Muscle layer of duodenum (tissue), 2 donors: ENCODE measurements around the gene ASB18.

ENCODE experiments used
- H3K27ac ChIP-seq: one replicate; pipeline ENCODE4 v1.7.0; 2013; ENCODE audit warnings: mild to moderate bottlenecking, low read length
- H3K27me3 ChIP-seq: one replicate; pipeline ENCODE4 v1.7.0; 2013; ENCODE audit warnings: low read depth, mild to moderate bottlenecking, control low read depth, low read length
- H3K36me3 ChIP-seq, 2 donors: one replicate each; pipeline ENCODE4 v1.7.0; 2013; ENCODE audit warnings: low read length in 2 of 2, control low read depth in 1 of 2, mild to moderate bottlenecking in 1 of 2; ENCODE audit not compliant: insufficient read depth in 2 of 2, control insufficient read depth in 1 of 2
- H3K4me1 ChIP-seq, 2 donors: one replicate each; pipeline ENCODE4 v1.7.0; 2013; ENCODE audit warnings: low read length in 2 of 2, mild to moderate bottlenecking in 2 of 2, control low read depth in 1 of 2, moderate library complexity in 1 of 2; ENCODE audit not compliant: insufficient read depth in 2 of 2, control insufficient read depth in 1 of 2
- H3K4me3 ChIP-seq, 2 donors: one replicate each; pipeline ENCODE4 v1.7.0; 2013; ENCODE audit warnings: low read length in 2 of 2, low read depth in 1 of 2, mild to moderate bottlenecking in 1 of 2
- H3K9me3 ChIP-seq, 2 donors: one replicate each; pipeline ENCODE4 v1.7.0; 2013; ENCODE audit warnings: low read length in 2 of 2, control low read depth in 1 of 2, mild to moderate bottlenecking in 1 of 2; ENCODE audit not compliant: control insufficient read depth in 1 of 2
- donor health status: healthy.

Gene ASB18, protein sequence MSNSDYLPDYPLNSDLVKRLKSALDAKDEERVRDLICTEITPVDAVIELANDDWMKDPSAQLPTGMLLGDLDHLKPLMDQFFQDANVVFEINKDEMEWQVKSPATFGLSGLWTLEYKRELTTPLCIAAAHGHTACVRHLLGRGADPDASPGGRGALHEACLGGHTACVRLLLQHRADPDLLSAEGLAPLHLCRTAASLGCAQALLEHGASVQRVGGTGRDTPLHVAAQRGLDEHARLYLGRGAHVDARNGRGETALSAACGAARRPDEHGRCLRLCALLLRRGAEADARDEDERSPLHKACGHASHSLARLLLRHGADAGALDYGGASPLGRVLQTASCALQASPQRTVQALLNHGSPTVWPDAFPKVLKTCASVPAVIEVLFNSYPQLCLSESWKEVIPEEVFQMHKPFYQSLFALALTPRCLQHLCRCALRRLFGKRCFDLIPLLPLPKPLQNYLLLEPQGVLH

DNA sequence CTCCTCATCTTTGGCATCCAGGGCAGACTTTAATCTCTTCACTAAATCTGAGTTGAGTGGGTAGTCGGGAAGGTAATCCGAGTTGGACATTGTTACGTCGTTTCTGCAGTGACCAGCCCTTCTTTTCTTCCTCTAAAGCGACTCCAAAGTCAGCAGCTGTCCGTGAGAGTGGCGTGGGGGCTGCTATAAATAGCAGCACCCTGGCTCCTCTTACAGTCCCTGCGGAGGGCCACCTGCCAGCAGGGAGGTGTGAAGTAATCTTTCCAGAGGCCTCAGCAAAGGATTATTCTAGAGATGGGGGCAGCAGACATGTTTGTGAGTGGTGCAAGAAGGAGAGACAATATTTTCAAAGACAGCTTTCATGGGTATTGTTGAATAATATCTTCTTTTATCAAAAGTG is at the start of gene ASB18:
ASB18 (minus strand) TSS at position 151 of the 400 bp plus-strand sequence; CDS start at position 90, 61 bp downstream.
- no peak within 1 kb of the TSS for H3K27ac ChIP-seq
- no peaks in the 10 kb centered on the region for H3K27me3 ChIP-seq
- H3K4me3 ChIP-seq, result no peak within 1 kb of the TSS
- H3K4me1 ChIP-seq, result no peaks in the 10 kb centered on the region
- H3K9me3 ChIP-seq, result peaks cover 0 to 3% of the 10 kb centered on the region in 2 donors
- H3K36me3 ChIP-seq, result no peaks in the 10 kb centered on the region

DNA sequence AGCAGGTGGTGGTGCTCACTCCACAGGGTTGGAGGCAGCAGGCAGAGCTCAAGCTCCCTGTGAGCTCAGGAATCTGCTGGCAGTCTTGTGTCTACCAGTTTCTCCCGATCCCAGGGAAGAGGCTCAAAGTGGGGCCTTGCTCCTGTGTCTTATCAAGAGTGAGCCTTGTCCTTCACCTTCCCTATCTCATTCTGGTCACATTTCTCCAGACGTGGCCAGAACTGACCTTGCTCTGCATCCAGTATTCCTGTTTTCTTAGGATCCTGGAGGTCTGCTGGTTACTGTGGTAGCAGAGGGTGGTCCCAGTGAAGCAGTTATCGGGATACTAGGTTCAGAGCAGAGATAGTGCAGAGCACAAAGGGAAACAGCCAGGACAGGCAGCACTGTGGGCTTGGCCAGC is 47.1 kb upstream of the ASB18 start:
- no peak overlapping the region for H3K4me3 ChIP-seq
- no peaks in the 10 kb centered on the region for H3K36me3 ChIP-seq
- H3K27ac ChIP-seq, result no peak overlapping the region
- peaks cover 0 to 17% of the 10 kb centered on the region in 2 donors for H3K9me3 ChIP-seq
- no peaks in the 10 kb centered on the region for H3K27me3 ChIP-seq
- H3K4me1 ChIP-seq, result no peaks in the 10 kb centered on the region

DNA sequence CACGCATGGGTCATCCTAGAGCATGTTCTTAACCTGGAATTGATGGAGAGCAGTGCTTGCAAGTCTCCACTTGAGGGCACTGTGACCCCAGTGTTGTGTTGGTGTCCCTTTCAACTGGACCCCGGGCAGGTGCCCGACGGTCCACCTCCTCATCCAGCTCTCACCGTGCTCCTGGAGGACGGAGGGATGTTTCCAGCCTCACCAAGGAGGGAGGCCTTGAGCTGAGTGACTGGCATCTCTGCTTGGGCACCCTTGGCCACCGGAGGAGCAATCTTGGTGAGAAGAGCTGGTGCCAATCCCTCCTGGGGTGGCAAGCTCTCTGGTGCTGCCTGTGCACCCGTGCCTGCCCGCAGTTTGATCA is 45.4 kb upstream of the ASB18 start:
- H3K4me1 ChIP-seq, result no peaks in the 10 kb centered on the region
- no peaks in the 10 kb centered on the region for H3K36me3 ChIP-seq
- H3K9me3 ChIP-seq, result peaks cover 0 to 15% of the 10 kb centered on the region in 2 donors
- H3K27ac ChIP-seq, result no peak overlapping the region
- no peaks in the 10 kb centered on the region for H3K27me3 ChIP-seq
- no peak overlapping the region for H3K4me3 ChIP-seq

DNA sequence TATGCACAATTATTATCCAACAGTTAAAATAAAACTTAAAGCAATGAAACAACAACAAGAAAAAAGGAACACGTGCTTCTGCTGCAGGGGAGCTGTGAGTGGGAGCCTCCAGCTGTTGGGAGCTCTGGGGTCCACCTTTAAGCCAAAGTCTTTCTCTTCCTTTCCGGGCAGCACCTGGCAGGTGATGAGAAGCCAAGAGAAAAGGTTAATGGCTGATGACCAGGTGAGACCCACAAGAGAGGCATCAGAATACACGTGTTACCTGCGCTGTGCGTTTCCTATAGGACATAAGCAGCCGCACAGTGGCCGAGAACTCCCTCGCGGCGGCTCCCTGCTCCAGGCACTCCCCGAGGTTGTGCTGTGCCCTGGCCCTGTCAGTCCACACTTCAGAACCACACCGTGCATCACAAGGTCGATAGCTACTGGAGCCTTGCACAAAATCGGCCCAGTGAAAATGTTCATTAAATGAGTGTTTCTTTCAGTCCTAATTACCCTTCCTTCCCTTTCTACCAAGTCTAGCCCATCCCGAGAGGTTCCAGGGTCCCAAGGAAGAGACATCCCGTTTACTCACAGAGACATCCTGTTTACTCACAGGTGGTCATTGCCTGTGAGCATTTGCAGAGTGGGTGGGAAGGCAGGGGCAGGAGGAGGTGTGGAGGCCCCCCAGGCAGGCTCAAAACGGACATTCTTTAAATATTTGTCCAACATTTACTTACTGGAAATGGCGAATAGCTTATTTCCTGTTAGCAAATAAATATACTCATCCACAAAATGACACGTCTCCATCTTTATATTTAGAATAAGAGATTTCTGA is 44.9 kb upstream of the ASB18 start:
- Histone ChIP-seq H3K36me3 (no peaks in the 10 kb centered on the region), H3K9me3 (peaks cover 0 to 15% of the 10 kb centered on the region in 2 donors), H3K27ac (no peak overlapping the region), H3K4me3 (no peak overlapping the region), H3K27me3 (no peaks in the 10 kb centered on the region), H3K4me1 (no peaks in the 10 kb centered on the region)

DNA sequence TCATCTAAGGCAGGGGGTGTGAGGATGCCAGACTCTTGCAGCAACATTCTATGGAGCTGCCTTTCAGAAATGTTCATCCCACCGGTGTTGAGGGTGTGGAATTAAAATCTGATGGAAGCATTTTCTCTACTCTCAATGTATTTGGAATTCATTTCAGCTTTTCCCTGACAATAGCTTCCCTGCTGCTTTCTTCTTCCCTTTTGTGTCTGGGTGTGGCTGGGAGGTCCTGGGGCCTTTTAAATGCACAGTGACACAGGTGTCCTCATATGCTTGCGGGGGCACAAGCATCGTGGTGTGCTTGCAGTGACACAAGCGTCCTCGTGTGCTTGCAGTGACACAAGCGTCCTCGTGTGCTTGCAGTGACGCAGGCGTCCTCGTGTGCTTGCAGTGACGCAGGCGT is 43.4 kb upstream of the ASB18 start:
- no peaks in the 10 kb centered on the region for H3K4me1 ChIP-seq
- no peak overlapping the region for H3K27ac ChIP-seq
- peaks cover 0 to 7% of the 10 kb centered on the region in 2 donors for H3K9me3 ChIP-seq
- no peaks in the 10 kb centered on the region for H3K36me3 ChIP-seq
- H3K4me3 ChIP-seq, result no peak overlapping the region
- H3K27me3 ChIP-seq, result no peaks in the 10 kb centered on the region

DNA sequence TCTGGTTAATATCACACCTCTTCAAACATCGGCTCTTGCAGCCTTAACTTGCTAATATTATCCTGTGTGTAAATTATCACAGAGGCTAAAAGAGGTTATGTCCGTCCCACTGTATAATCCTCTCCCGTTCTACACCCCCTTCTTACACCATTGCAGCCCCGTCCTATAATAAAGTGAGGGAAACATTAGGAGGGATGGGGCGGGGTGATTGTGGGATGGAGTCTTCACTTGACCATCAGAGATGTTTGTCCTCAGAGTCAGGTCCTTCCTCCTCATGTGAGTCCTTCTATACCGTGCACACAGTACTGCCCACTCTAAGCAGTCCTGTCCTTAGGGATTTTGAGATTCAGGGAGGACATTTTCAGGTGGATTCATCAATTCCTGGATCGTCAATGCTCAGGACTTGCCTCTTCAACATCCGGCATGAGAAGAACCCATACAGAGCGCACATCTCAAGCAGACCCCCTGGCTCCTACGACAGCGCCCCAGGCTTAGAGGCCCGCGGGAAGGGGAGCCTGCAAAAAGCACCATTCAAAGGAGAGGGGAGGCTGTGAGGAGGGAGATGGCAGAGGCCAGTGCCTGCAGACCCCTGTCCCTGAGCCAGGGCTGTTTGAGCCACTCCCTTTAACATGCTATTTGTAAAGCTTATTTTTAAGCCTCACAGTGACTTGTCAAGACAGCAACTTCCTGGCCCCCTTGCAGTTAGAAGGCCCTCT is 42.8 kb upstream of the ASB18 start:
- Histone ChIP-seq H3K4me1 (no peaks in the 10 kb centered on the region), H3K36me3 (no peaks in the 10 kb centered on the region), H3K9me3 (peaks cover 0 to 3% of the 10 kb centered on the region in 2 donors), H3K27me3 (no peaks in the 10 kb centered on the region), H3K4me3 (no peak overlapping the region), H3K27ac (no peak overlapping the region)

DNA sequence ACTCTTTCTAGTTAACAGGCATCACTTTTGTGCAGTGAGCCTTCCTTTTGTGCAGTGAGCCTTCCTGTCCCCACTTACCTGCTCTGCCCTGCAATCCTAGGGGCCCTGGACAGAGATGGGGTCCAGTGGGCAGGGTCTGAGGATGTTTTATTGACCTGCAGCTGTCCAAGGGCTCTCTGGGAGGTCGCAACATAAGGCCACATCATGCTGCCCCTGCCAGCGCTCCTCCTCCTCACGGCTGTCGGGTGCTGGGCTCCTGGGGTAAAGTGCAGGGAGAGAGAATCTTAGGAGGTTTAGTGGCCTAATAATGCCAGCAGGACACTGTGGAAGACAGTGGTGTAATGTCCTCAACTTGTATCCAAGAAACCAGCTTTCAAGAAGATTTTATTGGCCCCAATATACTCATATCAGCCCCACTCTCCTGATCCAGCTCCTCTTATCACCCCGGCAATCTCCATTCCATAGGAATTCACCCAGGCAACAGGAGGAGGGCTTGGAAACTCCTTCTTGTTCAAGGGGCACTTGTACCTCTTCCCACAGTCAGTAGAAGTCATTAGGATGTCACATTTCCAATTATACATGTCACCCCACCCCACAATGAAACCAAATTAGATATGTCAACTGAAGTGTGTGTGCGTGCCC is 41.9 kb upstream of the ASB18 start:
- Histone ChIP-seq H3K27me3 (no peaks in the 10 kb centered on the region), H3K36me3 (no peaks in the 10 kb centered on the region), H3K4me1 (no peaks in the 10 kb centered on the region), H3K9me3 (peaks cover 0 to 3% of the 10 kb centered on the region in 2 donors), H3K27ac (no peak overlapping the region), H3K4me3 (no peak overlapping the region)

DNA sequence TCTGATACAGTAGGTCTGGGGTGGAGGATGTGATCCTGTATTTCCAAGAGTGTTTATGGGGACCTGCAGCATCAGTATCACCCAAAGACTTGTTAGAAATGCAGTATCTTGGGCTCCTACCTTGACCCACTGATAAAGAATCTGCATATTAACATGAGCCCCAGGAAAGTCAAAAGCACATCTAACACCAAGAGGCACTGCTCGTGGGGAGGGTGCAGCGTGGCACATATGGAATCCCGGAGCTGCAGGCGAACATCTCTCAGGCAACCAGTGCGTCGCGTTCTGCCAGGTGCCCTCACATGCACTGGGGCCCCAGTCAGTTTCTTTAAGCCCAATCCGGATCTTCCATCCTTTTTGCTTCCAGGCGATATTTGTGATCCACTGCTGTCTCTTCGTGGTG is 41.3 kb upstream of the ASB18 start:
- Histone ChIP-seq H3K36me3 (no peaks in the 10 kb centered on the region), H3K27ac (no peak overlapping the region), H3K4me3 (no peak overlapping the region)

DNA sequence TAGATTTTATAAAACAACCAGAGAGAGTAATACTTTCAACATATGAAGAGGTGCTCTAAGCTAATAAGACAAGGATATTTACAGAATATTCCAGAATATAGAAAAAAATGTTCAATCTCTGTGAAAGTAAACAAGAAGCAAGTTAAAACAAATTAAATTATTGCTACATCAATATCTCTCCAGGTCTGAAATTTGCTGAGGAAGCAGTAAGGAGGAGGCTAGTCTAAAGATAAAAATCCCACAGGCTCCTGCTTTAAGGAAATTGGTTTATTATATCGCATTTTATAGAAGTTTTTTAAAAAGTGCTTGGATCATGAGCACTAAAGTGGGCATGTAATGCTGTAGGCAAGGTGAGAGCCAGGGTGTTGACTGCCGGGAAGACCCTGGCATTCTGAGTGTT is 39.7 kb upstream of the ASB18 start:
- Histone ChIP-seq H3K27ac (no peak overlapping the region), H3K9me3 (no peaks in the 10 kb centered on the region), H3K27me3 (no peaks in the 10 kb centered on the region), H3K4me1 (no peaks in the 10 kb centered on the region), H3K36me3 (no peaks in the 10 kb centered on the region), H3K4me3 (no peak overlapping the region)

More for the DNA sequence above, 41.3 kb upstream of the ASB18 start:
- Histone ChIP-seq H3K4me1 (no peaks in the 10 kb centered on the region), H3K27me3 (no peaks in the 10 kb centered on the region), H3K9me3 (no peaks in the 10 kb centered on the region)

DNA sequence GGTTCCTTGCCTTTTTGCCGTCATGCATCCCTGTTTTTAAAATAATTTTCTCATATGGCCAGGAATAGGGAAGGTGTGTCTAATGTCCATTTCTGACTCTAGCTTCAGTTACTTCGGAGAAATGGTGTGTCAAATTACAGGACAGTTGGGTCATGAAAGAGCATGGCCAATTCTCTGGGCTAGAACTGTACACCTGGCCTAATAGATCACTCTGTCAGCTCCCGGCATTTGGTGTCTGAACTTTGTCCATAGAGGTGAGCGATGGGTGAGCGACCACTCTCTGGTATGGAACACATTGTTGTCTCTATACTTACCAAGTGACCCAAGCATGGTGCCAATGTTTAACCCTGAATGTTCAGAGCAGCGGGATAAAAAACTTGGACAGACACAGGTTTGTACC is 38.3 kb upstream of the ASB18 start:
- no peak overlapping the region for H3K4me3 ChIP-seq
- no peaks in the 10 kb centered on the region for H3K36me3 ChIP-seq
- H3K9me3 ChIP-seq, result no peaks in the 10 kb centered on the region
- H3K4me1 ChIP-seq, result no peaks in the 10 kb centered on the region
- H3K27me3 ChIP-seq, result no peaks in the 10 kb centered on the region
- no peak overlapping the region for H3K27ac ChIP-seq
